VCaP (cell line): ENCODE measurements around the gene MCTP1.

ENCODE experiments used
- H3K27ac ChIP-seq: fragments of 450-650 bp; 2 replicates; pipeline ENCODE4 v1.5.1; 2017
- CTCF ChIP-seq: fragments of 450-650 bp; conservative IDR thresholded peaks from 2 replicates; pipeline ENCODE4 v1.5.1; 2017; ENCODE audit warnings: mild to moderate bottlenecking, moderate library complexity

The MCTP1 gene

GRCh38 chr5:94812232-94812631 lies 472.7 kb downstream of the MCTP1 start:
- H3K27ac ChIP-seq: no peak overlapping the region
- no peak for TF ChIP-seq CTCF

GRCh38 chr5:94811331-94811730 lies 473.6 kb downstream of the MCTP1 start:
- no peak for TF ChIP-seq CTCF
- H3K27ac ChIP-seq: no peak overlapping the region

GRCh38 chr5:94810877-94811276 lies 474.0 kb downstream of the MCTP1 start:
- no peak overlapping the region for H3K27ac ChIP-seq
- TF ChIP-seq CTCF: no peak

GRCh38 chr5:94810281-94810680 lies 474.6 kb downstream of the MCTP1 start:
- TF ChIP-seq CTCF: no peak
- H3K27ac ChIP-seq: no peak overlapping the region

- no peak overlapping the region for H3K27ac ChIP-seq
- TF ChIP-seq CTCF: no peak
Observed at GRCh38 chr5:94808497-94808896, 476.4 kb downstream of the MCTP1 start.

- no peak for TF ChIP-seq CTCF
- H3K27ac ChIP-seq: no peak overlapping the region
Observed at GRCh38 chr5:94807985-94808384, 476.9 kb downstream of the MCTP1 start.

- H3K27ac ChIP-seq: no peak overlapping the region
- no peak for TF ChIP-seq CTCF
Observed at GRCh38 chr5:94802450-94802849, 482.4 kb downstream of the MCTP1 start.

GRCh38 chr5:94796586-94796985 lies 488.3 kb downstream of the MCTP1 start:
- H3K27ac ChIP-seq: no peak overlapping the region
- TF ChIP-seq CTCF: no peak
